NCI-H187 treated with DMSO at 0.1 percent for 48 hours (cell line): Measurements from ENCODE around the gene C16orf90.

Experiments used
- DNase-seq: peaks from one replicate; lab custom pipeline; 2025; lab: John Stamatoyannopoulos, UW

Gene C16orf90

GRCh38 chr16:3461151-3461550, 34.1 kb downstream of the C16orf90 start:
- DNase-seq: no peak

GRCh38 chr16:3460585-3460984, 34.7 kb downstream of the C16orf90 start:
- DNase-seq: no peak

DNA sequence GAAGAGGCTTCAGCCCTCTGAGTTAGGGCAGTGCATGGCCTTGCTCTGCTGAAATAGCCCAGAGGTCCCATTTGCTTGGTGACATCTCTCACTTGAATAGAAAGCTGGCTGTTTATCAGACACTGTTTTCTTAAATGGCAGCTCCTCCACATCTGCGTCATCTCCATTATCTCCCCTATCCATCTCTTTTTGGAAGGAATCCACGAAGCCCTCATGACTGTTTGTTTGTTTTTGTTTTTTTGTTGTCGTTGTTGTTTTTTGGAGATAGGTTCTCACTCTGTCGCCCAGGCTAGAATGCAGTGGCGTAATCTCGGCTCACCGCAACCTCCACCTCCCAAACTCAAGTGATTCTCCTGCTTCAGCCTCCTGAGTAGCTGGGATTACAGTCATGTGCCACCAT, 35.2 kb downstream of the C16orf90 start:
- no peak for DNase-seq

DNA sequence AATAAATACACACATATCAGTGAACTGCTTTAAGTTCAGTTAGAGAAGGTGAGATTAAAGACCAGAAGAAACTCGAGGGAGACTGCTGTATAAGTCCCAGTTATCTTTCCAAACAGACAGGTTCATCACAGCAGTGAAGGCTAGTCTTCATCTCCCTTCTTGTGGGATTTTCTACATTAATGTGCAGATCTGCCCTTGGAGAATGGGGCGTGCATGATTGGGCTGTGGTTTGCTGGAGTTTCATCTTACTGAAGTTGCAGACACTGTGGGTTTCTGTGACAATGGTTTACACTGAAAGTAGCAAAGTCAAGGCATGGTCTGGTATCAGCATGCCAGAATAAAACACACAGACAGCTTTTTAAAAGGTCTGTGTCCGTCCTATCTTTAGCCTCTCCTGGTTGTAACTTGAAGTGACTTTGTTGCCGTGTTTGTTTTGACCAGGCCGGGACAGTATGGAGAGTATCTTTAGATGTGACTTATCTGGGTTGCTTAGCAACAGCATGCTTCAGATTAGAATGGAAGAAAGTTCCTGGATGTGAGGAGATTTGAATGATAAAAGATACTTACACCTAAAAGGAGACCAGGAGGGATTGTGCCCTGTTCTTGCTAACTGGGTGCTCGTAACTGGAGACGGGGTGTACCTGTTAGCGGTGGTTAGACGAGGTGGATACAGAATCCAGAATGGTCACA, 35.7 kb downstream of the C16orf90 start:
- no peak for DNase-seq

- no peak for DNase-seq
These were observed 36.4 kb downstream of the C16orf90 start for GRCh38 chr16:3458852-3459361.

- DNase-seq: no peak
These were observed 36.9 kb downstream of the C16orf90 start for GRCh38 chr16:3458278-3458851.

GRCh38 chr16:3457434-3458252, 37.6 kb downstream of the C16orf90 start:
- DNase-seq: peak; percentile 62

DNA sequence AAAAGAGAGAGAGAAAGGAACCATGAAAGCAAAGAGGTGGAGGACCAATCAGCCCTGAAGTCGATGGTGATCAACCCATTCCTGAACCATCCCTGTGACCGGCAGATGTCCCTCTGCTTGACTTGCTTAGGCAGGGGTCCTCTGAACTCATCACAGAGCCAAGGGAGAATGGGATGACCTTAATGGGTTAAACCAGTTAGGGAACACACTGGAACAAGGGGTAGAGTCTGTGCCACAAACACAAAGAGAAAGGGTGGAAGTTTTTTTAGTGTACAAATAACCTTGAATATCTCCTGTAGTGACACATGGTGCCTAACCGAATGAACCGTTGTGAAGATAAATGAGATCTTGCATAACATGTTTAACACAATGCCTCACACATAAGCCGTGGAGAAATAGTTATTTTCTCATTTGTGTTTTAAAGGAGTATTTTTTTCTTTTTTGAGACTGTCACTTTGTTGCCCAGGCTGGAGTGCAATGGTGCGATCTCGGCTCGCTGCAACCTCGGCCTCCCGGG, 40.6 kb downstream of the C16orf90 start:
- DNase-seq: no peak

- no peak for DNase-seq
These were observed 41.2 kb downstream of the C16orf90 start for GRCh38 chr16:3454093-3454492.

- DNase-seq: no peak
These were observed 51.3 kb downstream of the C16orf90 start for GRCh38 chr16:3444032-3444388.
